NB4 (cell line): ENCODE data around the gene DDAH1.

Source experiments
- CTCF ChIP-seq: IDR thresholded peaks from one replicate; pipeline ENCODE4 v1.5.1; 2012; ENCODE audit warnings: low read depth, low read length
- MAX ChIP-seq: IDR thresholded peaks from 2 replicates; pipeline ENCODE4 v1.6.1; 2011; ENCODE audit warnings: low read depth, low read length
- MYC ChIP-seq: IDR thresholded peaks from 2 replicates; pipeline ENCODE4 v1.6.1; 2011; ENCODE audit warnings: low read depth, low read length
- POLR2A ChIP-seq: IDR thresholded peaks from 2 replicates; pipeline ENCODE4 v1.6.1; 2011; ENCODE audit warnings: mild to moderate bottlenecking; ENCODE audit not compliant: insufficient read length; ENCODE audit errors: extremely low read depth

- TF ChIP-seq POLR2A (no peak), CTCF (no peak), MYC (no peak), MAX (no peak)
These were observed 145.5 kb downstream of the DDAH1 start for GRCh38 chr1:85319491-85319890.
